ENCODE results near the gene KDM7A. TPM values are rescaled to one million over a fixed set of nuclear protein-coding genes. Genes with fewer than 3 reads are reported as not detected.

The KDM7A gene
- total and polyA plus RNA-seq, 9 of the 15 experiments (the other 6 are each of a cell fraction or from before 2014, with no cell fraction given) = 0.90 to 8.4 (median 7.0) TPM

DNA sequence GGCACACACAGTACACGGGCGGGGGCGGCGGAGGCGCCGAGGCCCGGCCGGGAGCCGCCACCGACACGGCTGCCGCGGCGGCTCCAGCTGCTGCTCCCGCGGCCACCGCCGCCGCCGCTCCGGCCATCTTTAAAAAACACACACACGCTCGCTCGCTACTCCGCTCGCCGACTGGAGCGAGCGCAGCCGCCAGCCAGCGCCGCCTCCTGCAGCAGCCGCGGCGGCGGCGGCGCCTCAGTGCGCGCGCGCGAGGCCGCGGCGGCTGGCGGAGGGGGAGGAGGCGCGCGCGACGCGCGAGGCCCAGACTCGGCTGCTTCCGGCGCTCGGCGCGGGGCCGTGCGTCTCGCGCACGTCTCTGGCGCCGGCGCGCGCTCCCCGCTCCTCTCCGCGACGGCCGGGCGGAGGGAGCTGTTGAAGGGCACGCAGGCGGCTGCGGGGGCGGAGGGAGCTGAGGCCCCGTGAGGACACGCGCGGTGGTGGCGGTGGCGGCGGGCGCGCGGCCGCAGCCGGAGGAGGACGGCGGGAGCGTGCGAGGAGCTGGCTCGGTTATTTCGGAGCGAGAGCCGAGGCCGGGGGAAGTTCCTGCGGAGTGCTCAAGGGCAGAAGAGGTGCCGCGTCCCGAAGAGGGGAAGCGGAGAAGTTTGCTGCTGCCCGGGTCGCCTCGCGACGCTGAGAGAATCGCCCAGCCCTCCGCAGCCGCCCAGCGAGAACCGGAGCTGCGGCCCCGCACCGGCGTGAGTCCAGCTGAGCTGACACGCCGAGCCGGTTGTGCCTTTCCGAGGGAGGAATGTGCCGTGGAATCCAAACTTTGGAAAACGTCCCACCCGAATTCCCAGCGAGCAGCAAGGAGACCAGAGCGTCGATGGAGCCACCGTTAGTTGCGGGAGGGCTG is at the start of gene KDM7A (continued):
- TF ChIP-seq ELF2 (CRISPR knock-in tag; IDR thresholded peaks at IDR 0.05) (peak; percentile 63; the same call in 1 of the 2 replicates), ZNF324 (CRISPR knock-in tag; IDR thresholded peaks at IDR 0.05) (no peak), HMG20B (CRISPR knock-in tag; IDR thresholded peaks at IDR 0.05) (no peak), NRF1 (conservative IDR thresholded peaks at IDR 0.05 in 1 of 2, IDR thresholded peaks at IDR 0.05 in 1 of 2) (peak; percentile 89 to 91), HDAC3 (IDR thresholded peaks at IDR 0.05; ENCODE audit: borderline replicate concordance, partially characterized antibody) (no peak), ZZZ3 (IDR thresholded peaks at IDR 0.05) (no peak), ZEB2 (IDR thresholded peaks at IDR 0.05) (no peak), BCL6 (CRISPR knock-in tag; IDR thresholded peaks at IDR 0.05) (no peak), HDAC2 (IDR thresholded peaks at IDR 0.05) (no peak), GABPB2 (CRISPR knock-in tag; conservative IDR thresholded peaks at IDR 0.05) (no peak), HCFC1 (IDR thresholded peaks at IDR 0.05; ENCODE audit: low read depth, low read length) (no peak), HLTF (IDR thresholded peaks at IDR 0.05) (peak; percentile 7; the same call in 1 of the 2 replicates)
- TF ChIP-seq, protein P1, sequence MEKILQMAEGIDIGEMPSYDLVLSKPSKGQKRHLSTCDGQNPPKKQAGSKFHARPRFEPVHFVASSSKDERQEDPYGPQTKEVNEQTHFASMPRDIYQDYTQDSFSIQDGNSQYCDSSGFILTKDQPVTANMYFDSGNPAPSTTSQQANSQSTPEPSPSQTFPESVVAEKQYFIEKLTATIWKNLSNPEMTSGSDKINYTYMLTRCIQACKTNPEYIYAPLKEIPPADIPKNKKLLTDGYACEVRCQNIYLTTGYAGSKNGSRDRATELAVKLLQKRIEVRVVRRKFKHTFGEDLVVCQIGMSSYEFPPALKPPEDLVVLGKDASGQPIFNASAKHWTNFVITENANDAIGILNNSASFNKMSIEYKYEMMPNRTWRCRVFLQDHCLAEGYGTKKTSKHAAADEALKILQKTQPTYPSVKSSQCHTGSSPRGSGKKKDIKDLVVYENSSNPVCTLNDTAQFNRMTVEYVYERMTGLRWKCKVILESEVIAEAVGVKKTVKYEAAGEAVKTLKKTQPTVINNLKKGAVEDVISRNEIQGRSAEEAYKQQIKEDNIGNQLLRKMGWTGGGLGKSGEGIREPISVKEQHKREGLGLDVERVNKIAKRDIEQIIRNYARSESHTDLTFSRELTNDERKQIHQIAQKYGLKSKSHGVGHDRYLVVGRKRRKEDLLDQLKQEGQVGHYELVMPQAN (IDR thresholded peaks at IDR 0.05; ENCODE audit: borderline replicate concordance) = no peak
- TF ChIP-seq, protein P2, sequence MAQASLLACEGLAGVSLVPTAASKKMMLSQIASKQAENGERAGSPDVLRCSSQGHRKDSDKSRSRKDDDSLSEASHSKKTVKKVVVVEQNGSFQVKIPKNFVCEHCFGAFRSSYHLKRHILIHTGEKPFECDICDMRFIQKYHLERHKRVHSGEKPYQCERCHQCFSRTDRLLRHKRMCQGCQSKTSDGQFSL (CRISPR knock-in tag; IDR thresholded peaks at IDR 0.05) = no peak; the same call in 1 of the 2 replicates
- TF ChIP-seq, protein P2 (tag; IDR thresholded peaks at IDR 0.05) = no peak
- TF ChIP-seq, protein P3, sequence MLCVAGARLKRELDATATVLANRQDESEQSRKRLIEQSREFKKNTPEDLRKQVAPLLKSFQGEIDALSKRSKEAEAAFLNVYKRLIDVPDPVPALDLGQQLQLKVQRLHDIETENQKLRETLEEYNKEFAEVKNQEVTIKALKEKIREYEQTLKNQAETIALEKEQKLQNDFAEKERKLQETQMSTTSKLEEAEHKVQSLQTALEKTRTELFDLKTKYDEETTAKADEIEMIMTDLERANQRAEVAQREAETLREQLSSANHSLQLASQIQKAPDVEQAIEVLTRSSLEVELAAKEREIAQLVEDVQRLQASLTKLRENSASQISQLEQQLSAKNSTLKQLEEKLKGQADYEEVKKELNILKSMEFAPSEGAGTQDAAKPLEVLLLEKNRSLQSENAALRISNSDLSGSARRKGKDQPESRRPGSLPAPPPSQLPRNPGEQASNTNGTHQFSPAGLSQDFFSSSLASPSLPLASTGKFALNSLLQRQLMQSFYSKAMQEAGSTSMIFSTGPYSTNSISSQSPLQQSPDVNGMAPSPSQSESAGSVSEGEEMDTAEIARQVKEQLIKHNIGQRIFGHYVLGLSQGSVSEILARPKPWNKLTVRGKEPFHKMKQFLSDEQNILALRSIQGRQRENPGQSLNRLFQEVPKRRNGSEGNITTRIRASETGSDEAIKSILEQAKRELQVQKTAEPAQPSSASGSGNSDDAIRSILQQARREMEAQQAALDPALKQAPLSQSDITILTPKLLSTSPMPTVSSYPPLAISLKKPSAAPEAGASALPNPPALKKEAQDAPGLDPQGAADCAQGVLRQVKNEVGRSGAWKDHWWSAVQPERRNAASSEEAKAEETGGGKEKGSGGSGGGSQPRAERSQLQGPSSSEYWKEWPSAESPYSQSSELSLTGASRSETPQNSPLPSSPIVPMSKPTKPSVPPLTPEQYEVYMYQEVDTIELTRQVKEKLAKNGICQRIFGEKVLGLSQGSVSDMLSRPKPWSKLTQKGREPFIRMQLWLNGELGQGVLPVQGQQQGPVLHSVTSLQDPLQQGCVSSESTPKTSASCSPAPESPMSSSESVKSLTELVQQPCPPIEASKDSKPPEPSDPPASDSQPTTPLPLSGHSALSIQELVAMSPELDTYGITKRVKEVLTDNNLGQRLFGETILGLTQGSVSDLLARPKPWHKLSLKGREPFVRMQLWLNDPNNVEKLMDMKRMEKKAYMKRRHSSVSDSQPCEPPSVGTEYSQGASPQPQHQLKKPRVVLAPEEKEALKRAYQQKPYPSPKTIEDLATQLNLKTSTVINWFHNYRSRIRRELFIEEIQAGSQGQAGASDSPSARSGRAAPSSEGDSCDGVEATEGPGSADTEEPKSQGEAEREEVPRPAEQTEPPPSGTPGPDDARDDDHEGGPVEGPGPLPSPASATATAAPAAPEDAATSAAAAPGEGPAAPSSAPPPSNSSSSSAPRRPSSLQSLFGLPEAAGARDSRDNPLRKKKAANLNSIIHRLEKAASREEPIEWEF (CRISPR knock-in tag; IDR thresholded peaks at IDR 0.05) = peak; percentile 86; the same call in 1 of the 2 replicates
- TF ChIP-seq, protein P4, sequence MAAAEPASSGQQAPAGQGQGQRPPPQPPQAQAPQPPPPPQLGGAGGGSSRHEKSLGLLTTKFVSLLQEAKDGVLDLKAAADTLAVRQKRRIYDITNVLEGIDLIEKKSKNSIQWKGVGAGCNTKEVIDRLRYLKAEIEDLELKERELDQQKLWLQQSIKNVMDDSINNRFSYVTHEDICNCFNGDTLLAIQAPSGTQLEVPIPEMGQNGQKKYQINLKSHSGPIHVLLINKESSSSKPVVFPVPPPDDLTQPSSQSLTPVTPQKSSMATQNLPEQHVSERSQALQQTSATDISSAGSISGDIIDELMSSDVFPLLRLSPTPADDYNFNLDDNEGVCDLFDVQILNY (CRISPR knock-in tag; IDR thresholded peaks at IDR 0.05) = no peak; the same call in 1 of the 2 replicates

Data from K562 (cell line).